NCI-H524 treated with DMSO at 0.1 percent for 48 hours (cell line): ENCODE data around the gene PLXNA3.
"Not testable (repeated sequence)": the region's sequence is repeated elsewhere in the genome, so short reads cannot be mapped to it uniquely, and the experiment has no call there.

ENCODE experiments used
- DNase-seq: peaks from one replicate; lab custom pipeline; 2025; lab: John Stamatoyannopoulos, UW

PLXNA3 gene

DNA sequence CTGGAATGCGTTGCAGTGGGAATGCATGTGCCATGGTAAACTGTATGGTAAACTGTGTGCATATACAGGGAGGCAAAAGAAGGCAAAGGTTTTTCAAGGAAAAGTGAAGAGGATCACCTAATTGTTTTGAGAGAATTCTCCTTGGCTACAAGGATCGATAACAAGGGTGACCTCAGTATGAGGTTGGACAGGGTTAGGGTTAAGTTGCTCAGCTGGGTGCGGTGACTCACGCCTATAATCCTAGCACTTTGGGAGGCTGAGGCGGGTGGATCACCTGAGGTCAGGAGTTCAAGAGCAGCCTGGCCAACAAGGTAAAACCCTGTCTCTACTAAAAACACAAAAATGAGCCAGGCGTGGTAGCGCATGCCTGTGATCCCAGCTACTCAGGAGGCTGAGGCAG is 43.3 kb downstream of the PLXNA3 start:
- not testable (repeated sequence) for DNase-seq

DNA sequence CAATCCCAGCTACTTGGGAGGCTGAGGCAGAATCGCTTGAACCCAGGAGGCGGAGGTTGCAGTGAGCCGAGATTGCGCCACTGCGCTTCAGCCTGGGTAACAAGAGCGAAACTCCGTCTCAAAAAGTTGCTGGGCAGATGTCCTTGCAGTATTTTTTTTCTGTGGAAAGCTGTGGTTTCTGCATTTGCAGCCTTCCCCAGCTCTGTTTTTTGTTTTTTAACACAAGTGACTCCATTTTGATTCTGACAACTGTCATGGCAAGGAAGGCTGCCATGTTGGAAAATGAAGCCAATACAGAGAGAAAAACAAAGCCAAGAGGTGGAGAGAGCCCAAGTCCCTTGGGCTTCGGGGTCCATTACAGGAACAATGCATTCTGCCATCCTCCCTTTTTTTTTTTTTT is 44.0 kb downstream of the PLXNA3 start:
- DNase-seq: no peak

DNA sequence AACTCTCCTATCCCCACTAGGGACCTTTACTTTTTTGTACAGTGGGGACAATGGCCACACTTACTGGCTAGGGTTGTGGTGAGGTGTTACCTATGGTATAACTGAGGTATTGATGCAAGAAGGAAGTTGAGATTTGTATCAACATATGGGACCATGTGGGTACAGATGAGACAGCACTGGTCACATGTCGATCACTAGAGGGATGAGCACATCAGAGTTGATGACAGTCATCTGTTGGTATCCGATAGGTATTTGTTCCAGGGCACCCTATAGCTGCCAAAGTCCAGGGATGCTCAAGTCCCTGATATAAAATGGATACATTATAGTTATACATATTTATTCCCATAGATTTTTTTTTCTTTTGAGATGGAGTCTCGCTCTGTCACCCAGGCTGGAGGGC is 44.9 kb downstream of the PLXNA3 start:
- no peak for DNase-seq

DNA sequence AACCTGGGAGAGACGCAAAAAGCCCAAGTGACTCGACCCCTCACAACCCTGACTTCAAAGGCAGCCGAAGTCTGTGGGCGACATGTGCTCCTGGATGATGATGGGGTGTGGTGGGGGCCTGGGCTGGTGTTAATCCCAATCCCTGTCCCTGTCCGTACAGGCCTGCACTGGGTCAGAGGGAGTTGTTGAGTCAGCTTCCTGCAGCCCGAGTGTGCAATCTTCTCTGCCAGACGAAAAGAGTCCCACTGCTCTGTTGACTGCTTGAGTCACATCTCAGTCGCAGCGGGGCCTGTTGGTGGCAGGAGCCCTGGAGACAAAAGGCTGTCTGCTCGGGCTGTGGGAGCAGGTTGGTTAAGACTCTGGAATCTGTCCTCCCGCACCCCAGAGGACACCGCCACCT is 47.7 kb downstream of the PLXNA3 start:
- no peak for DNase-seq

DNA sequence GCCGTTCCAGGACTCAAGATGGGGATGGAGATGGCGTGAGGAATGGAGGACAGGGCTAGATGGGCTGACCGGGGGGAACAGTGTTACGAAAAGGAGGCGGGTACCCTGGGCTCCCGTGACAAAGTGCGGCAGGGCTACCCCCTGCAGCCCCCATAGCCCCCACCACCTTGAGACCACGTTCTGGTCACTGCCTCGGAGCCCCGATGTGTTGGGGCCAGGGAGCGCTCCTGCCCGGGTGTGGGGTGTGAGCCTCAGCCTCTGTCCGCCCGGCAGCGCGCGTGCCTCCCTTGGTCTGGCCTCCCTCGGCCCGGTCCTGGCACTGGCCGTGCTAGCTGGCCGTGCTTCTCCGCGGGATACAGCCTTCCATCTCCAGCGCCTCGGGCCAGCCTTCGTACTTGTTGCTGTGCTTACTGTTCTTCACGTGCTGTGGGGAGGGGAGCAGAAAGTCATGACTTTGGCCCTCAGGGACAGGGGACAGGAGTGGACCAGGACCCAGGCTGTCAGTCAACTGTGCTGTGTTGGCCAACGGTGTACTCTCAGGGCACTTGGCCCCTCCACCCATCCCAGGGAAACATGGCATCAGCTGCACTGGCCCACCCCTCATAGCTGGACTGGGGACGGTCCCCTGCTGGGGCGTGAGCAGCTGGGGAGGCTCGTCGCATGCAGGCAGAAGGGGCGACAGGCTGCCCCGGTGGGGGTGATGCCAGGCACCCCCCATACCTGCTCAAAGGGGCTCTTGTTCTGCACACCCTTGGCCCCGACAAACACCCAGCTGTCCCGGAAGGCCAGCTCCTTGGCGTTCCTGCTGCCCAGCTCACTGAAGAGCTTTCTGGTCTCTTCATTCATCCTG is 48.6 kb downstream of the PLXNA3 start:
- DNase-seq: no peak

DNA sequence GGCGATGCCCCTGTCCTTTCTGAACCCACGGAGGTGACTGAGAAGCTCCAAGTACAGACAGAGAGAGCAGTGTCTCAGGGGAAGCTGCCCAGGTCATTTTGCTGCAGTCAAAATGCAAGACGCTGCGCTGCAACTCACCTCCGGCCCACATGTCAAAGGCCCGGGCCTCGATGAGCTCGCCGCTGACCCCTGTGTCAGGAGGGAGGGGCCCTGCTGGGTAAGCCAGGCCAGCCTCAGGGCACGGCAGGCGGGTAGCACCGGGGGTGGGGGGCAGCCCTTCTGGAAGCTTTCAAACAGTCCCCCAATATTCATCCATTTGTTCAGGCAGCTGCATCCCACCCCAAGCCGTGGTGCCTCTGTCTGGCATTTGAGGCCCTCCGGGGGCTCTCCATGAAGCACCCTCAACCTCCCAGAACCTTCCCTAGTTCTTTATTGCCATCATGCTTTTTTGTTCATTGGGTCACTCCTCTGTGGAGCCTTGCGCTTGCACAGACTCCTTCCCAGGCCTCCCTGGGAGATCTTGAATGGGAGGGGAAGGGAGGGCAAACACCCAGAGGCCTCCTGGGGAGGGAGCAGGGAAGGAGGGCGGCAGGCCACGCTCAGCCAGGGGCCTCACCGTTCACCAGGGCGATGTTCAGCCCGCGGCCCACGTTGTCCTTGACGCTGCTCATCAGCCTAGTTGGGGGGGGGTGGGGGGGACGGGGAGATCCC is 49.7 kb downstream of the PLXNA3 start:
- DNase-seq: no peak

DNA sequence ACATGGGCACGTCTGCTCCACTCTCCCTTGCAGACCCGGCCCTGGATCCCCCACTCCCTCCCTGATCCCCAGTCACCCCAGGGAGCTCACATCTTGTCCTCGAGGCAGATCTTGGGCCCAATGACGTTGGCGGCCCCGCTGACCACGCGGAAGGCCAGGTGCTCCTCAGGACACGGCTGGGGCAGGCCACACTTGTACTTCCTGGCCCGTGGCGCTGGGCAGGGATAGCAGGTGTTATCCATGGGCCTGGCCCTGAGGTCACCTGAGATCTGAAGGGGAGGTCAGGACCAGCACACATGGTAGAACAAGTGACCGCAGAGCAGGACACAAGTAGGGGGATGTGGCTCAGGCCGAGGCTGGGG is 50.3 kb downstream of the PLXNA3 start:
- DNase-seq: no peak

DNA sequence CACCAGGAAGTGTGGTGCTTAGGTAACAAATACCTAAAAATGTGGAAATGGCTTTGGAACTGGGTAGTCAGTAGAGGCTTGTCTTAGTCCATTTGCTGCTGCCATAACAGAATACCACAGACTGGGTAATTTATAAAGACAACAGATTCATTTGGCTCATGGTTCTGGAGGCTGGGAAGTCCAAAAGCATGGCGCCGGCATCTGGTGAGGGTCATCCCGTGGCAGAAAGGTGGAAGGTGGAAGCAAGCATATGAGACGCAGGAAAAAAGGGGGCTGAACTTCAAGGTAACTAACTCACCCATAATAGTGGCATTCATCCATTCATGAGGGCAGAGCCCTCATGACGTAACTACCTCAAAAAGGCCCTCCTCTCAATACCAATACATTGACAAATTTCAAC is 51.4 kb downstream of the PLXNA3 start:
- DNase-seq: no peak

DNA sequence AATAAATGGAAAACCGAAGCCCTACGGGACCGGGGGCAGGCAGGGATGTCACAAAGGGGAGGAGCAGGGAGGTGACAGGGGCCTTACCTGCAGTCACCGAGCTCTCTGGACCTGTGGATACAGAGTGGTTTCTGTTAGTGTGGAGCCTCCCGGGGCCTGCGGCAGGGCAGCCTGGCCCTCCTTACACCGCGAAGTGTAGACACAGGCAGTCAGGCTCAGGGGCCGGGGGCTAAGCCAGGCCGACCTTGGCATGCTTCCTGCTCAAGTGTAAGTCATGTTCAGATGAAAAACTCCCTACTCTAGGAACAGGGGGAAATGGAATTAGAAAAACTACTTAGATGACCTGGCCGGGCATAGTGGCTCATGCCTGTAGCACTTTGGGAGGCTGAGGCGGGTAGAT is 53.7 kb downstream of the PLXNA3 start:
- DNase-seq: no peak

DNA sequence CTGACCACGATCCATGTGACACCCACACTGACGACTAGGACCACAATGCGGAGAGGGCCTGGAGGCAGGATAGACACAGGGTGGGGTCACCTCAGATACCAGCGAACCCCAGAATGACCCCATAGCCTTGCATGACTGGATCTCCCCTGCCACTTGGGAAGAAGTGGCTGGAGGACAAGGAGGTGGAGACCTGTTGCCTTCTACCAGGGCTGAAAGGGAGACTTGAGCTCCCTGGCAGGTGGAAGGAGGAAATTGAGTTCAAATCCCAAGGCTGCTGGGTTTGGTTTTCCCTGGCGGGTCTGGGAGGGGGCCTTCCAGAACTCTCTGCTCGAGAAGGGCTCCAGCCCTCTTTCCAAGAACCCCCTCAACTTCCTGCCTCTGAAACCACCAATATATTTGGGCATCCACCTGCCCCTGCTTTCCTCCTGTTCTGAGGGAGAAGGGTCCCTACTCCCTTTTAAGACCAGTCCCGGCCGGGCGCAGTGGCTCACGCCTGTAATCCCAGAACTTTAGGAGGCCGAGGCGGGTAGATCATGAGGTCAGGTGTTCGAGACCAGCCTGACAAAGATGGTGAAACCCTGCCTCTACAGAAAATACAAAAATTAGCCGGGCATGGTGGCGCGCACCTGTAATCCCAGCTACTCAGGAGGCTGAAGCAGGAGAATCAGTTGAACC is 54.9 kb downstream of the PLXNA3 start:
- DNase-seq: no peak

DNA sequence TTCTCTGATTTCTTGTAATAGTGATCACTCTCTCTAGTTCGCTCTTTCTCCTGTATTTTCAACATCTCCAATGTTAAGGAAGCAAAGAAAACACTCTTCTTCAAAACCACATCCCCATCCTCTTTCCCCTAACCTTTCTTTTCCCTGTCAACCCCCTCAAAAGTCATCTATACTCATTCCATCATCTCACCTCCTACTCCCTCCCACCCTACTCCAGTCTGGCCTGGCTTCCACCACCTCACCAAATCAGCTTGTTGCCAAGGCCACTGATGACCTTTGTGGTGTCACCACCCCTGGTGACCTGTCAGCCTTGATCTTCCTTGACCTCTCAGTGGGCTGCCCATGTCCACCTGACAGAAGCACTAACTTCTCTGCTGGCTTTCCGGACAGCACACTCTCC is 55.6 kb downstream of the PLXNA3 start:
- DNase-seq: no peak

DNA sequence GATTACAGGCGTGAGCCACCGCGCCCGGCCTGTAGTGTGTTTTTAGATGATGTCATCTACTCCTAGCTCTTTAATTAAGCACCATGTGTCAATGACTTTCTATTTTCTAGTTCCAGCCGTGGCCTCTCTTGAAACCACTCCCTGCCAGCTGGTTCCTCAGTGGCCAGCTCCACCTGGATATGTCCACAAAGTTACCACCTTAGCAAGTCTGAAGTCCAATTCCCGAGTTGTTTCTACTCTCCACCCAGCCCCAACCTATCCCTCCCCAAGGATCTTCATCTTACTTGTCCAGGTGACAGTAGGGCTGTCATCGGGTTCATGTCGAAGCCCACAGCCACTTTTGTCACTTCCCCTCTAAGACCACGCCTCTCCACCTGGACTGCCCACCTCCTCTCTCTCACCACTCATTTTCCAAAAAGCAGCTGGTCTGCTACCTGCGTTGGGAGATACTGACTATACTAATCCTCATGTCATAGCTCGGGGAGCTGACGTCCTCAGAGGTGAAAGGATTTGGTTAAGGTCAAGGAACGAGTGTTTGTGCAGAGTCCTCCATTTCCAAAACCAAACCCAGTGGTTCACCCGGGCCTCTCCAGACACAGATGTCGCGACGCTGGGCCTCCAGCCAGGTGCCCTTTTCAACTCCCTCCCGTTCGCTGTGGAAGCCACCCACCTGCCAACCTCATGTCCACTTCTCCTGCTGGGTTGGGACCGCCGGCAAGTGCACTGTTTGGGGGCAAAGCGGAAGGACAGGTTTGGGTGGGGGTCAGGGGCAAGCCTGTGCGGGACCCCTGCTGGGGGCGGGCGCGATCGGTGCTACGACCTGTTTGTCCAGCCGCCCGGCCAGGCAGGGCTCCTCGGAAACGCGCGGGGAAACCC is 57.2 kb downstream of the PLXNA3 start:
- DNase-seq: no peak

DNA sequence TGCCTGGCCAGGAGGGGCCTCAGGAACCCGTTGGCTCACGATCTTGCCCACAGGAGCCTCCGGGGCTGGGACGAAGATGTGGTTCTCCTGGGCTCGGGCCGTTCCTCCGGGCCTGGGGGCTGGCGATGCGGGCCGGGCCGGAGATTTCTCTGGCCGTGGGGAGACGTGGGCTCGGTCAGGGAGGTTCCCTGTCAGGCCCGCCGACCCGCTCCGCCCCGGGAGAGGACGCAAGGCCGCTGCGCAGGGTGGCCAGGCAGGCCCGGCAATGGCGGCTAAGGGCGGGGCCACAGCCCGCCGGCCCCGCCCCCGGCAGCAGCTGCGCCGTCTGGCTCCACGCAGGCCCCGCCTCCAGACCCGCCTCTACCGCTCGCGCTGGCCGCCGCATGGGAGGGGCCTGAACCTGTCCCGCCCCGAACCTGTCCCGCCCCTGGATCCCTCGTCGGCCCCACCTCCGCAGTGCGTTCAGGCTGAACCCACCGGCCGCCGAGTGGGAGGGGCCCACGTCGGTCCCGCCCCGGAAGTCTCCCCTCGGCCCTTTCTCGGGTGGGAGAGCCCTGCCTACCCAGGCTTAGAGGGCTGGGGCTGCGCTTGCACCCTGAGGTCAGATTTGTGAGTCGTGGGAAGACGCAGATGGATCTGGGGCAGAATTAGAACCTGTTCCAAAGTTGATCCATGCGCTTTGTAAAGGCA is 58.0 kb downstream of the PLXNA3 start, which contains the start of gene FAM3A:
Gene FAM3A, minus strand, starts transcription at position 267 of the 690 bp plus-strand sequence. CDS start 460 bp downstream, outside the sequence.
- DNase-seq: peak; percentile 48

DNA sequence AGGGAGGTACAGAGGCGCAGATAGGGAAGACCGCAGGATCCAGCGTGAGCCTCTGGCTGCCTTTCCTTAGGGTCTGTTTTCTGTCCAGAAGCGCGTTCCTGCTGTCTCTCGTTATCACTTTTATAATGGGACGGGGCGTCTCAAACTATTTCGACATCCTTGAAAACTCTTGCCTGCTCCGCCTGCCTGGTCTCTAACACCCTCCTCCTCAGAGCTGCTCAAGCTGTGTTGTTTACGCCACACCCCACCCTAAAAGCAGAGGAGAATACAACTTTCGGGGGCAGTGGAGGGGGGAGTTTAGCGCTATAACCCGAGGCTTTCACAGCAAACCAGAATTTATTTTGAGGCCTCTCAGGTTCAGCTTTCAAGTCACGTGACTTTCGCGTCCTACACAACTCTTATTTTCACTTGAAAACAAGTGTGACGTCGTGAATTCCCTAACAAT is 58.6 kb downstream of the PLXNA3 start:
- DNase-seq: no peak

DNA sequence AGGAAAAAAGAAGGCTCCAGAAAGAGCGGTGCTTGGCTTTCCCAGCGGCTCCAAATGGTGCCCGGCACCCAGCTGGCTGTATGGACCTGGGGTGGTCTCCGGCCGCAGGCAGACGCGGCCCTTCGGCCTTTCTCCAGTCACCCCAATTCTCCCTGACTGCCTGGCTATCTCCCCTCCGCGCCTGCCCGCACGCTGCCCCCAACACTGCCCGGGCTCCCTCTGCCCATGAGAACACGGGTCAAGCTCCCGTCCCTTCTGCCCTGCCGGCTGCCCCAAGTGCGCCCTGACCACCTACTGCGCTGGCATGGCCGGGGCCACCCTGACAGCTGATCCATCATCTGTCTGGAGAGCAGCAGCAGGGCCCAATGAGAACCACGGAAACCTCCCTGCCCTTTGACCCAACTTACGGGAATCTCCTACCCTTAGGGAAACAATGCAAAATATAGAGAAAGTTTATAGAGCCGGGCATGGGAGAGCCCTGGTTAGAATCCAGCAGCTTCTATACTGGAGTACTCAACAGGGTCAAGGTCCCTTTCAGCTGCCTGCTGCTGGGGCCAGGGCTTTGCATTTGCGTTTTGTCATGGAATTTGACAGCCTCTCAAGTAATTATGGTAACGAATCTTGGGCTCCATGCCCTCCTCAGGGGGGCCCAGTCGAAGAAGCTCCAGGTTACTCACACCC is 59.2 kb downstream of the PLXNA3 start:
- DNase-seq: no peak

DNA sequence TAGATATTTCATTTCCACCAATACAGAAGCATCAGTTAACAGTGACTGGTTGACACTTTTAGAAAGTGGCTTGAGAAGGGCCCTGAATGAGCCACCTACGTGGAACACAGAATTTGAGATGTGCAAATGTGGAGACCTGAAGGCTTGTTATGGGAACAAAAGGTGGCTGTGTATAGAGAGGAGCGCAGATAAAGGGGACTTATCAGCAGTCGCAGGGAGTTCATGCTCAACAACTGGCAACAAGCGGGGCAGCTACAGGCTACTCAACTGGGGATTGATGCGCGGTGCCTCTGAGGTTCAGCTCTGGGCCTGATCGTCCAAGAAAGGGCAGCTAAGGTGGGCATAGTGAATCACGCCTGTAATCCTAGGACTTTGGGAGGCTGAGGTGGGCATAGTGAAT is 61.3 kb downstream of the PLXNA3 start:
- DNase-seq: no peak

DNA sequence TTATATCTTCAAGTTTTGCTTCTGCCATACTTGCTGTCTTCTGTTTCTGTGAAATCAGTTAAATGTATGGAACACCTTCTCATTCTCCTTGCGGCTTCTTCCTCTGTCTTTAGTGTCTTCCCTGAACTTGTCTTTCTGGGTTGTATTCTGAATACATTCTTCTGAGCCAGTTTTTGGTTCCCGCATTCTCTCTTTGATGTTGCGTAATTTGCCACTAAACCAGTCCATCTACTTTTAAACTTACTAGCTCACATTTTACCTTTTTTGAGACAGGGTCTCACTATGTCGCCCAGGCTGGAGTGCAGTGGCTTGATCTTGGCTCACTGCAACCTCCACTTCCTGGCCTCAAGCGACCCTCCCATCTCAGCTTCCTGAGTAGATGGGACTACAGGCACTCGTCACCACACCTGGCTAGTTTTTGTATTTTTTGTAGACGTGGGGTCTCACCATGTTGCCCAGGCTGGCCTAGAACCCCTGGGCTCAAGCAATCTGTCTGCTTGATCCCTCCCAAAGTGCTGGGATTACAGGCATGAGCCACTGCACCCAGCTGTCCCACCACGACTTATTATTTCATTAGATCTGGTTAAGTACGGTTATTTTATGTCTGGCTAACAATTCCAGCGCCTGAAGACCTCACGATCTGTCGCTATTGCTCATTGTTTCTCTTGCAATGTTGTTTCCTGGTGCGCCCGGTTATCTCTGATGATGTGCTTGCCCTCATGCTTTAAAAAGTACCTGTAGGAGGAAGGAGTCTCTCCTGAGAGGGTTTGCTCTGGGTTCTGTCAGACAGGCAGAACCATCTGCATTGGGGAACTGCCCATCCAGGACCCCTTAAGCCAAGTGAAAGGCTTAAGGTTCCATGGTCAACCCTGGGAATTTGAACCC is 67.8 kb downstream of the PLXNA3 start:
- no peak for DNase-seq

DNA sequence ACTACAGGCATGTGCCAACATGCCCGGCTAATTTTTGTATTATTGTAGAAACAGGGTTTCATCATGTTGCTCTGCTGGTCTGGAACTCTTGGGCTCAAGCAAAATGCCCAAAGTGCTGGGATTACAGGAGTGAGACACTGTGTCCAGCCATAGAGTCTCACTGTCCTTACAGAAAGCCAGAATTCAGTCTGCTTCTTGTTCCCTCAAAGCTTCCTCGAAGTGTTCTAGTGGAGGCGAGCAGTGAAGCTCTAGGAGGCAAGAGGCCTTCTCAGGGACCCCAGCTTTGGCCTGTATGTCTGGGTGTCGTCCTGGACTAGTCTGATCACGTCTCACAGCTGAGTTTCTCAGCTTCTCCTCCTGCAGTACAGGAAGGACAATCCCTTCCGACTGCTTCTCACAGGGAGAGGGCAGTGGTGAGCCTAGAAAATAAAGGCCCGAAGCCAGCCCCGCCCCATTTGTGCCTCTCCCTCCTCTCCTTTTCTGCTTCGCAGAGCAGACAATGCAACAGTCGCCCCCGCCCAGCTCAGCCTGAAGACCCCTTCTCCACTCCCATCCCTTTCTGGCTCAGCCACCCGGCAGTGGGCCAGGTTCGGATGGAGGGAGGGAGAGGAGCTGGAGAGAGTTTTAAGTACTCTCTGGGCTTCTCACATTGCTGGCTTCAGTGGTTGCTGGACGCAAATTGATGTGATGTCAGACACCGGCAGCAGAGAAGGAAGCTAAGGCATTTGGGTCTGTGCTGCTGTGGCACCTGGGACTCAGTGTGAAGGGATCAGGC is 69.0 kb downstream of the PLXNA3 start:
- peak; percentile 43 for DNase-seq
